A673 (cell line): ENCODE results near the gene COPA. TPM values are rescaled to one million over a fixed set of nuclear protein-coding genes. Genes with fewer than 3 reads are reported as not detected.

Experiments used
- BruUV-seq: library from RNA; stranded (reverse); fragments of 400-500 nt; replicated peaks from 2 replicates; lab custom pipeline; 2021; lab: Mats Ljungman, UMichigan
- CTCF ChIA-PET: fragments of 300-600 bp; sonication (Branson Sonifier 250); formaldehyde crosslinking; loops from one replicate; lab custom pipeline; 2022; ENCODE audit warnings: antibody characterized with exemption; lab: Charles Lee
- POLR2A ChIA-PET: fragments of 300-600 bp; sonication (Branson Sonifier 250); formaldehyde crosslinking; loops from one replicate; lab custom pipeline; 2022; ENCODE audit warnings: antibody characterized with exemption; ENCODE audit not compliant: low non-redundant PET; lab: Charles Lee
- DNase-seq: peaks from one replicate; pipeline ENCODE4 v3.0.0-alpha.2; 2015; ENCODE audit warnings: low spot score
- H3K27ac ChIP-seq: fragments of 200-600 bp; sonication (generic); 2 replicates; pipeline ENCODE4 v1.5.1; 2016; ENCODE audit warnings: mixed run types, low read depth, mild to moderate bottlenecking, mixed read lengths, antibody characterized with exemption, low read length; ENCODE audit not compliant: poor library complexity, severe bottlenecking
- H3K27me3 ChIP-seq: fragments of 200-600 bp; sonication (generic); replicated peaks from 2 replicates; pipeline ENCODE4 v1.6.1; 2017; ENCODE audit warnings: mixed run types, low read depth, mild to moderate bottlenecking, mixed read lengths, antibody characterized with exemption, low read length; ENCODE audit not compliant: insufficient read depth, poor library complexity
- H3K36me3 ChIP-seq: fragments of 200-600 bp; sonication (generic); 2 replicates; pipeline ENCODE4 v1.6.1; 2016; ENCODE audit warnings: mixed run types, mild to moderate bottlenecking, mixed read lengths, antibody characterized with exemption, low read length; ENCODE audit not compliant: insufficient read depth, poor library complexity, severe bottlenecking
- H3K4me1 ChIP-seq: fragments of 200-600 bp; sonication (generic); 2 replicates; pipeline ENCODE4 v1.6.1; 2017; ENCODE audit warnings: mixed run types, mild to moderate bottlenecking, mixed read lengths, antibody characterized with exemption, low read length; ENCODE audit not compliant: insufficient read depth, poor library complexity, severe bottlenecking
- H3K4me3 ChIP-seq: fragments of 200-600 bp; sonication (generic); 2 replicates; pipeline ENCODE4 v1.5.1; 2016; ENCODE audit warnings: low read depth, mixed run types, mild to moderate bottlenecking, mixed read lengths, low read length; ENCODE audit not compliant: poor library complexity, severe bottlenecking
- H3K9me3 ChIP-seq: fragments of 200-600 bp; sonication (generic); 2 replicates; pipeline ENCODE4 v1.6.1; 2016; ENCODE audit warnings: mixed run types, low read depth, mild to moderate bottlenecking, mixed read lengths, antibody characterized with exemption, low read length; ENCODE audit not compliant: poor library complexity, severe bottlenecking
- EZH2 ChIP-seq: fragments of 200-600 bp; sonication (generic); IDR thresholded peaks from 2 replicates; pipeline ENCODE4 v1.6.1; 2017; ENCODE audit warnings: borderline replicate concordance, low read depth, mild to moderate bottlenecking, mixed read lengths, antibody characterized with exemption, low read length; ENCODE audit not compliant: poor library complexity, severe bottlenecking
- intact Hi-C: fragments of 100-400 bp; cut with micrococcal nuclease; formaldehyde crosslinking; loops from one replicate; pipeline ENCODE4 v1.10.0; 2022; ENCODE audit not compliant: unreplicated experiment
- total RNA-seq: library from RNA; stranded (reverse); gene quantifications from 2 replicates; pipeline ENCODE4 v1.2.3, GENCODE V29; 2021
- TF ChIP-seq, protein P1 (sequence below): fragments of 300-800, 200-600 bp; sonication (generic); conservative IDR thresholded peaks from 2 replicates; pipeline ENCODE4 v1.5.1; 2017; ENCODE audit warnings: low read depth, mild to moderate bottlenecking, antibody characterized with exemption, low read length, moderate library complexity, mixed read lengths

Gene COPA
- total RNA-seq, 1 experiment from 2014 or later: 134 TPM

DNA sequence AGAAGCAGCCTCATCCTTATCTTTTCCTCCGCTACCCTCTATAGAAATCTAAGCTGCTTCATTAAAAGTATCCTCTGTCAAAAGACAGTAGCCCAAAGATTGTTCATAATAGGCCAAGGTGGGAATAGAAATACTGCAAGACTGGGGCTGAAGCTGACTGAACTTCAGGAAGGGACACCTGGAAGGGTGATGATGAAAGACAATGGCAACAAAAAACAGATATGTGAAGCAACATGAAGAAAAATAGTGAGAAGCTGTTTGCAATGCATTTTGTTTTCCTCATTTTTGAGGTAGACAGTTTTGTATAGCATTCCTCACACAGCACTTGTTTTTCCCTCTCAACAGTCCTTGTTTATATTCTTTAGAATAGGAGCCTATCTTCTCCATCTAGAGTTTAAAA is 97.6 kb downstream of the COPA start:
- Histone ChIP-seq H3K4me1 (no peaks in the 10 kb centered on the region), H3K27me3 (no peaks in the 10 kb centered on the region), H3K36me3 (peaks cover 26% of the 10 kb centered on the region), H3K27ac (no peak overlapping the region), H3K9me3 (no peaks in the 10 kb centered on the region), H3K4me3 (no peak overlapping the region)
- intact Hi-C loops: no loop called here
- no TSS peak for BruUV-seq
- no peak for TF ChIP-seq EZH2
- TF ChIP-seq, protein P1, sequence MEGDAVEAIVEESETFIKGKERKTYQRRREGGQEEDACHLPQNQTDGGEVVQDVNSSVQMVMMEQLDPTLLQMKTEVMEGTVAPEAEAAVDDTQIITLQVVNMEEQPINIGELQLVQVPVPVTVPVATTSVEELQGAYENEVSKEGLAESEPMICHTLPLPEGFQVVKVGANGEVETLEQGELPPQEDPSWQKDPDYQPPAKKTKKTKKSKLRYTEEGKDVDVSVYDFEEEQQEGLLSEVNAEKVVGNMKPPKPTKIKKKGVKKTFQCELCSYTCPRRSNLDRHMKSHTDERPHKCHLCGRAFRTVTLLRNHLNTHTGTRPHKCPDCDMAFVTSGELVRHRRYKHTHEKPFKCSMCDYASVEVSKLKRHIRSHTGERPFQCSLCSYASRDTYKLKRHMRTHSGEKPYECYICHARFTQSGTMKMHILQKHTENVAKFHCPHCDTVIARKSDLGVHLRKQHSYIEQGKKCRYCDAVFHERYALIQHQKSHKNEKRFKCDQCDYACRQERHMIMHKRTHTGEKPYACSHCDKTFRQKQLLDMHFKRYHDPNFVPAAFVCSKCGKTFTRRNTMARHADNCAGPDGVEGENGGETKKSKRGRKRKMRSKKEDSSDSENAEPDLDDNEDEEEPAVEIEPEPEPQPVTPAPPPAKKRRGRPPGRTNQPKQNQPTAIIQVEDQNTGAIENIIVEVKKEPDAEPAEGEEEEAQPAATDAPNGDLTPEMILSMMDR: no peak
- no peak for DNase-seq
- CTCF ChIA-PET: no interaction called here
- POLR2A ChIA-PET: interaction anchor here (0.6 kb wide), 1 partner anchor 53 kb away, joined by 3 read pairs; no protein-coding TSS in a partner anchor

DNA sequence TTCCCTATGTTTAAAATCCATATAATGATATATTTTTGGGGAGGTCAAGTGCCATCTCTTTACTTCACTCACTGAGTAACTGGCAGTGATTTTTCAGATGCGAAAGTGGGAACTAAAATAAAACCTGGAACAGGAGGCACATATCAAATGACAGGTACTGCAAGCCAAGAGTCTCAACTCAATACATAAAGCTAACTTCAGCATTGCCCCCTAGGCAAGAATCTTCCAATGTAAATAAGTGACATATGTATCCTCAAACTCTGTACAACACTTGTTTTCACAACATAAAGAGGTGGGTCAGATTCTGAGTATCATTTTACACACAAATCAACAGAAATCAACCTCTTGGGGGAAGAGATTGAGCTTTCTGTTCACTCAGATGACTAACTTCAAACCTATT is 98.8 kb downstream of the COPA start:
- DNase-seq: no peak
- H3K36me3 ChIP-seq: peaks cover 38% of the 10 kb centered on the region
- intact Hi-C loops: no loop called here

GRCh38 chr1:160243767-160244166 is 99.3 kb downstream of the COPA start:
- no peak for DNase-seq
- no peak overlapping the region for H3K4me3 ChIP-seq
- peaks cover 43% of the 10 kb centered on the region for H3K36me3 ChIP-seq
- no peaks in the 10 kb centered on the region for H3K27me3 ChIP-seq
- TF ChIP-seq, protein P1: no peak
- no peak for TF ChIP-seq EZH2
- H3K27ac ChIP-seq: no peak overlapping the region
- no TSS peak for BruUV-seq
- H3K9me3 ChIP-seq: no peaks in the 10 kb centered on the region
- no peaks in the 10 kb centered on the region for H3K4me1 ChIP-seq
- CTCF ChIA-PET: no interaction called here
- intact Hi-C loops: no loop called here
- POLR2A ChIA-PET: interaction anchor here (0.6 kb wide), 1 partner anchor 18 kb away, joined by 4 read pairs; no protein-coding TSS in a partner anchor

More for the DNA sequence above, 98.8 kb downstream of the COPA start:
- no peaks in the 10 kb centered on the region for H3K27me3 ChIP-seq
- no TSS peak for BruUV-seq
- H3K4me1 ChIP-seq: no peaks in the 10 kb centered on the region
- H3K27ac ChIP-seq: no peak overlapping the region
- CTCF ChIA-PET: no interaction called here
- no peak for TF ChIP-seq EZH2
- TF ChIP-seq, protein P1: no peak
- no peak overlapping the region for H3K4me3 ChIP-seq
- H3K9me3 ChIP-seq: no peaks in the 10 kb centered on the region
- POLR2A ChIA-PET: interaction anchor here (0.6 kb wide), 2 partner anchors 17 to 213 kb away, joined by 3 to 4 read pairs; no protein-coding TSS in a partner anchor
